OCI-LY1 (cell line): Measurements from ENCODE around the gene STX8.

Experiments used
- H2AFZ ChIP-seq: fragments of 200-600 bp; sonication (generic), shearing (Covaris generic); 2 replicates; pipeline ENCODE4 v1.6.0; 2014; ENCODE audit warnings: antibody characterized with exemption, mild to moderate bottlenecking, low read length
- H3F3A ChIP-seq: fragments of 200-600 bp; sonication (generic), shearing (Covaris generic); 2 replicates; pipeline ENCODE4 v1.6.0; 2014; ENCODE audit warnings: mild to moderate bottlenecking, antibody characterized with exemption, low read length, moderate library complexity; ENCODE audit not compliant: insufficient read depth
- H3K27ac ChIP-seq: fragments of 200-600 bp; sonication (generic); 2 replicates; pipeline ENCODE4 v1.5.1; 2014; ENCODE audit warnings: low read length, mixed run types, mild to moderate bottlenecking, low read depth; ENCODE audit not compliant: poor library complexity, severe bottlenecking
- H3K27me3 ChIP-seq: fragments of 200-600 bp; sonication (generic); 2 replicates; pipeline ENCODE4 v1.6.0; 2014; ENCODE audit warnings: antibody characterized with exemption, mild to moderate bottlenecking, low read length, moderate library complexity; ENCODE audit not compliant: insufficient read depth
- H3K36me3 ChIP-seq: fragments of 200-600 bp; sonication (generic); 2 replicates; pipeline ENCODE4 v1.6.1; 2014; ENCODE audit warnings: mild to moderate bottlenecking, antibody characterized with exemption, low read length, moderate library complexity, mixed read lengths; ENCODE audit not compliant: insufficient read depth
- H3K4me1 ChIP-seq: fragments of 200-600 bp; sonication (generic); 2 replicates; pipeline ENCODE4 v1.5.1; 2014; ENCODE audit warnings: mild to moderate bottlenecking, low read length, moderate library complexity; ENCODE audit not compliant: insufficient read depth, severe bottlenecking
- H3K4me2 ChIP-seq: fragments of 200-600 bp; sonication (generic), shearing (Covaris generic); 2 replicates; pipeline ENCODE4 v1.6.1; 2014; ENCODE audit warnings: low read length
- H3K4me3 ChIP-seq: fragments of 200-600 bp; sonication (generic); 2 replicates; pipeline ENCODE4 v1.5.1; 2014; ENCODE audit warnings: low read length, low read depth, mild to moderate bottlenecking, mixed read lengths; ENCODE audit not compliant: poor library complexity, severe bottlenecking
- H3K79me2 ChIP-seq: fragments of 200-600 bp; shearing (Covaris generic); 2 replicates; pipeline ENCODE4 v1.6.1; 2016; ENCODE audit warnings: mixed run types, low read length, mixed read lengths; ENCODE audit not compliant: insufficient read depth
- H3K9ac ChIP-seq: fragments of 200-600 bp; sonication (generic), shearing (Covaris generic); 2 replicates; pipeline ENCODE4 v1.6.1; 2014; ENCODE audit warnings: mild to moderate bottlenecking, low read length, mixed read lengths
- H3K9me2 ChIP-seq: fragments of 200-600 bp; sonication (generic), shearing (Covaris generic); 2 replicates; pipeline ENCODE4 v1.6.1; 2014; ENCODE audit warnings: low read depth, mild to moderate bottlenecking, low read length, mixed read lengths
- H3K9me3 ChIP-seq: fragments of 200-600 bp; shearing (Covaris generic); 2 replicates; pipeline ENCODE4 v1.6.1; 2014; ENCODE audit warnings: low read length, mixed read lengths
- H4K20me1 ChIP-seq: fragments of 200-600 bp; sonication (generic), shearing (Covaris generic); 2 replicates; pipeline ENCODE4 v1.6.0; 2016; ENCODE audit warnings: mild to moderate bottlenecking, low read length; ENCODE audit not compliant: insufficient read depth
- EZH2 ChIP-seq: fragments of 200-600 bp; sonication (generic), shearing (Covaris generic); IDR thresholded peaks from 2 replicates; pipeline ENCODE4 v1.8.0; 2017; ENCODE audit warnings: borderline replicate concordance, mixed run types, mild to moderate bottlenecking, antibody characterized with exemption, low read length, moderate library complexity, mixed read lengths
- TF ChIP-seq, protein P1 (sequence below): fragments of 200-600 bp; sonication (generic), shearing (Covaris generic); IDR thresholded peaks from 2 replicates; pipeline ENCODE4 v1.5.1; 2017; ENCODE audit warnings: mild to moderate bottlenecking, antibody characterized with exemption, low read length, moderate library complexity, mixed read lengths

STX8 gene

DNA sequence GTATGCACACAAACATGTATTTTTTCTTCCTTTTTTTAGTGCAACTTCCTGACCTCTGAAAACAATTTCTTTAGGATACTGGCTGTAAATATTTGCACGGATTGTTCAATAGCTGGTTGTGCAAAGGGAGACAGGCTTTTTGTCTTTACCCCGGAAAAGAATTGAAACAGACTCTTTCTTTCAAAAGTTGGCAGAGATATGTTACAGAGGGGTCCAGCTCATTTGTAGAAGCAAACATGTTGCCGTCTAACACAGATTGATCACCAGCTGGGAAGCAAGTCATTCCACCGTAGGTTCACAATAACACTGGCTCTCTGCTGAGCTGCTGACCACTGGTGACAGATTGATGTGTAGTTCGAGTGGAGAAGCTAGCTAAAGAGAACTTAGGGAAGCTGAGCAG, 130.9 kb downstream of the STX8 start:
- no peaks in the 10 kb centered on the region for H3F3A ChIP-seq
- H3K4me1 ChIP-seq, result no peaks in the 10 kb centered on the region
- no peaks in the 10 kb centered on the region for H3K36me3 ChIP-seq
- H3K4me3 ChIP-seq, result no peak overlapping the region
- H3K4me2 ChIP-seq, result no peak overlapping the region
- TF ChIP-seq, protein P1, sequence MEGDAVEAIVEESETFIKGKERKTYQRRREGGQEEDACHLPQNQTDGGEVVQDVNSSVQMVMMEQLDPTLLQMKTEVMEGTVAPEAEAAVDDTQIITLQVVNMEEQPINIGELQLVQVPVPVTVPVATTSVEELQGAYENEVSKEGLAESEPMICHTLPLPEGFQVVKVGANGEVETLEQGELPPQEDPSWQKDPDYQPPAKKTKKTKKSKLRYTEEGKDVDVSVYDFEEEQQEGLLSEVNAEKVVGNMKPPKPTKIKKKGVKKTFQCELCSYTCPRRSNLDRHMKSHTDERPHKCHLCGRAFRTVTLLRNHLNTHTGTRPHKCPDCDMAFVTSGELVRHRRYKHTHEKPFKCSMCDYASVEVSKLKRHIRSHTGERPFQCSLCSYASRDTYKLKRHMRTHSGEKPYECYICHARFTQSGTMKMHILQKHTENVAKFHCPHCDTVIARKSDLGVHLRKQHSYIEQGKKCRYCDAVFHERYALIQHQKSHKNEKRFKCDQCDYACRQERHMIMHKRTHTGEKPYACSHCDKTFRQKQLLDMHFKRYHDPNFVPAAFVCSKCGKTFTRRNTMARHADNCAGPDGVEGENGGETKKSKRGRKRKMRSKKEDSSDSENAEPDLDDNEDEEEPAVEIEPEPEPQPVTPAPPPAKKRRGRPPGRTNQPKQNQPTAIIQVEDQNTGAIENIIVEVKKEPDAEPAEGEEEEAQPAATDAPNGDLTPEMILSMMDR, result no peak
- no peak for TF ChIP-seq EZH2
- H4K20me1 ChIP-seq, result no peaks in the 10 kb centered on the region
- no peak overlapping the region for H3K27ac ChIP-seq
- H3K27me3 ChIP-seq, result no peaks in the 10 kb centered on the region
- H3K9me3 ChIP-seq, result no peaks in the 10 kb centered on the region
- no peaks in the 10 kb centered on the region for H3K79me2 ChIP-seq
- H3K9ac ChIP-seq, result no peak overlapping the region
- no peaks in the 10 kb centered on the region for H3K9me2 ChIP-seq
- no peak overlapping the region for H2AFZ ChIP-seq

DNA sequence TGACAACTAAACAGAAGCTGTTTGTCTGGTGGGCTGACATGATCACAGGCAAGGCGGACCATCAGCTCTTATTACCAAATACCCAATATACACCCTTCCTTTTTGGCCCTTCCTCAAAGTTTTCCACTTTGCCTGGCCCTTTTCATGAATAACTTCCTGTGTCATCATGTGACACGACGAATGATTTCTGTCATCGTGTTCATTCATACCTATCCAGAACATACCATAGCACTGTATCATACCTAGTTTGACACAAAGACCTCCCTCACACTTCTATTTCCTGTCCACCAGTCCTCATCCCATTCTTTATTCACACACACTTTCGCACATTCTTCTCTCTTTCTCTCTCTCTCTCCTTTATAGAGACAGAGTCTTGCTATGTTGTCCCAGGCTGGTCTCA, 131.8 kb downstream of the STX8 start:
- no peak overlapping the region for H3K27ac ChIP-seq
- no peak overlapping the region for H3K4me2 ChIP-seq
- H3K79me2 ChIP-seq, result no peaks in the 10 kb centered on the region
- no peak overlapping the region for H2AFZ ChIP-seq
- no peak overlapping the region for H3K9ac ChIP-seq
- no peaks in the 10 kb centered on the region for H4K20me1 ChIP-seq
- TF ChIP-seq, protein P1, result no peak
- TF ChIP-seq EZH2, result no peak
- H3K36me3 ChIP-seq, result no peaks in the 10 kb centered on the region
- H3K4me1 ChIP-seq, result no peaks in the 10 kb centered on the region
- no peaks in the 10 kb centered on the region for H3K9me3 ChIP-seq
- no peaks in the 10 kb centered on the region for H3F3A ChIP-seq
- no peak overlapping the region for H3K4me3 ChIP-seq
- no peaks in the 10 kb centered on the region for H3K9me2 ChIP-seq
- no peaks in the 10 kb centered on the region for H3K27me3 ChIP-seq

DNA sequence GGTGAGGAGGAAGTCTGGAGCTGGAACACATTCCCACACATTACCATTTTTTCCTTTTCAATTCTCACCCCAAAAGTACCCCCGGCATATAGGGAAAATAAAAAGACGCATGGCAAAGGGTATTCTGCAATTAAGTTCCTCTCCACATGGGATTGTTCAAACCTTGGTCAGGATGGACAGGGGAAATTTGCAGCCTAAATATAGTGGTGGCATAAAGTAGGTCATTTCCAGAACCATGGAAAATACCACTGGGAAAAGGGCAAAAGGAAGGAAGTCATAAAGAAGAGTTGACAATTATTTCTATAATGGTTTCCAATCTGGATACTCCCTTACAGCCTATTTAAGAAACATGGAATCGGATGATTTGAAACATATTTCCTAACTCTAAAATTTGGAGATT, 135.8 kb downstream of the STX8 start:
- no peak for TF ChIP-seq EZH2
- TF ChIP-seq, protein P1, result no peak
- no peak overlapping the region for H2AFZ ChIP-seq
- H3K4me1 ChIP-seq, result peaks cover 1% of the 10 kb centered on the region
- H3K4me3 ChIP-seq, result no peak overlapping the region
- H3F3A ChIP-seq, result no peaks in the 10 kb centered on the region
- no peaks in the 10 kb centered on the region for H3K79me2 ChIP-seq
- H3K27ac ChIP-seq, result no peak overlapping the region
- no peaks in the 10 kb centered on the region for H3K27me3 ChIP-seq
- no peaks in the 10 kb centered on the region for H3K9me3 ChIP-seq
- H3K9me2 ChIP-seq, result no peaks in the 10 kb centered on the region
- no peaks in the 10 kb centered on the region for H4K20me1 ChIP-seq
- no peak overlapping the region for H3K9ac ChIP-seq
- no peaks in the 10 kb centered on the region for H3K36me3 ChIP-seq
- H3K4me2 ChIP-seq, result no peak overlapping the region
